Middle frontal gyrus (tissue), 1 donor: ENCODE measurements around the gene FAM83G.

Source experiments
- DNase-seq: peaks from one replicate; pipeline ENCODE4 v3.0.0-alpha.2; 2015; ENCODE audit warnings: low spot score; ENCODE audit errors: extremely low spot score

The FAM83G gene

GRCh38 chr17:18970582-18971480, 33.7 kb downstream of the FAM83G start:
- no peak for DNase-seq

GRCh38 chr17:18968945-18969887, 35.3 kb downstream of the FAM83G start:
- no peak for DNase-seq

GRCh38 chr17:18968345-18968744, 36.2 kb downstream of the FAM83G start:
- no peak for DNase-seq

- no peak for DNase-seq
Observed at GRCh38 chr17:18967916-18968315, 36.6 kb downstream of the FAM83G start.

- DNase-seq, result no peak
Observed at GRCh38 chr17:18966831-18967624, 37.5 kb downstream of the FAM83G start.

GRCh38 chr17:18965530-18966236, 38.9 kb downstream of the FAM83G start:
- no peak for DNase-seq

GRCh38 chr17:18964550-18964949, 40.0 kb downstream of the FAM83G start:
- DNase-seq, result no peak

- no peak for DNase-seq
Observed at GRCh38 chr17:18964018-18964351, 40.6 kb downstream of the FAM83G start.

- no peak for DNase-seq
Observed at GRCh38 chr17:18963126-18964017, 41.2 kb downstream of the FAM83G start.

- no peak for DNase-seq
Observed at GRCh38 chr17:18962494-18962815, 42.1 kb downstream of the FAM83G start.

GRCh38 chr17:18961634-18962493, 42.7 kb downstream of the FAM83G start:
- no peak for DNase-seq

GRCh38 chr17:18960803-18961511, 43.6 kb downstream of the FAM83G start:
- no peak for DNase-seq

- DNase-seq, result no peak
Observed at GRCh38 chr17:18960241-18960665, 44.3 kb downstream of the FAM83G start.

GRCh38 chr17:18959845-18960240, 44.7 kb downstream of the FAM83G start:
- DNase-seq, result no peak

- DNase-seq, result no peak
Observed at GRCh38 chr17:18959071-18959844, 45.3 kb downstream of the FAM83G start.

GRCh38 chr17:18958611-18959010, 46.0 kb downstream of the FAM83G start:
- no peak for DNase-seq

- no peak for DNase-seq
Observed at GRCh38 chr17:18957831-18958230, 46.7 kb downstream of the FAM83G start.

GRCh38 chr17:18956581-18956980, 48.0 kb downstream of the FAM83G start:
- no peak for DNase-seq
